K562 (cell line): Measurements from ENCODE around the gene CSRNP3. TPM values are rescaled to one million over a fixed set of nuclear protein-coding genes. Genes with fewer than 3 reads are reported as not detected.

Experiments used
- ATAC-seq: fragments of 200-7000 bp; cut with Tn5 transposase; 3 replicates; pipeline ENCODE4 v1.9.1; 2020; ENCODE audit warnings: moderate library complexity
- BruUV-seq: library from RNA; stranded (reverse); fragments of 400-500 nt; replicated peaks from 2 replicates; lab custom pipeline; 2021; lab: Mats Ljungman, UMichigan
- CTCF ChIA-PET: fragments of 300-600 bp; formaldehyde crosslinking; extraction: SDS; loops from one replicate; lab custom pipeline; 2021; ENCODE audit warnings: low intra/inter-chr PET ratio; lab: Yijun Ruan, JAX
- POLR2A ChIA-PET: fragments of 300-600, 350-650 bp; sonication (Branson Sonifier 250); formaldehyde crosslinking; extraction: SDS; loops from one replicate; lab custom pipeline; 2021; ENCODE audit warnings: antibody characterized with exemption, inconsistent platforms; lab: Yijun Ruan, JAX
- DNase-seq, 4 experiments: peaks; one replicate each; pipeline versions ENCODE4 v3.0.0 to v3.0.0-alpha.2; 2011 to 2018; ENCODE audit warnings: low spot score in 3 of 4, mixed read lengths in 3 of 4; ENCODE audit errors: extremely low read depth in 1 of 4
- FAIRE-seq: peaks from 2 replicates; lab custom pipeline; 2011; peaks lifted over from hg19 to GRCh38; lab: Jason Lieb, UNC
- H2AFZ ChIP-seq: 2 replicates; pipeline ENCODE4 v1.6.0; 2011; ENCODE audit warnings: low read depth, low read length, control low read depth, inconsistent platforms
- H3K27ac ChIP-seq: fragments of 200-600 bp; 3 replicates; pipeline ENCODE4 v1.8.0; 2011; ENCODE audit warnings: low read depth, mild to moderate bottlenecking, control low read depth, inconsistent platforms, low read length, moderate library complexity, mixed read lengths; ENCODE audit errors: extremely low read depth
- H3K27me3 ChIP-seq, 2 experiments: fragments of 300-600 bp in 1 of 2; 2 replicates in 1 of 2; 3 replicates in 1 of 2; pipeline versions ENCODE4 v1.6.0 to v1.8.0; 2011; ENCODE audit warnings: inconsistent platforms in 2 of 2, low read length in 2 of 2, mild to moderate bottlenecking in 1 of 2, mixed read lengths in 1 of 2, moderate library complexity in 1 of 2; ENCODE audit not compliant: control insufficient read depth in 2 of 2, insufficient read depth in 2 of 2
- H3K36me3 ChIP-seq: fragments of 300-600 bp; 3 replicates; pipeline ENCODE4 v1.8.0; 2011; ENCODE audit warnings: mild to moderate bottlenecking, low read length, inconsistent platforms; ENCODE audit not compliant: control insufficient read depth, insufficient read depth
- H3K4me1 ChIP-seq, 2 experiments: fragments of 200-600 bp in 1 of 2; replicated peaks in 1 of 2; 2 replicates in 1 of 2; 3 replicates in 1 of 2; pipeline versions ENCODE4 v1.5.1 to v1.8.0; 2011; ENCODE audit warnings: inconsistent platforms in 2 of 2, low read length in 2 of 2, mild to moderate bottlenecking in 1 of 2, mixed read lengths in 1 of 2, moderate library complexity in 1 of 2; ENCODE audit not compliant: control insufficient read depth in 2 of 2, insufficient read depth in 2 of 2
- H3K4me2 ChIP-seq: 2 replicates; pipeline ENCODE4 v1.6.1; 2011; ENCODE audit warnings: low read length, control low read depth, inconsistent platforms, mixed read lengths; ENCODE audit not compliant: insufficient read depth
- H3K4me3 ChIP-seq: fragments of 200-600 bp; sonication (generic), shearing (Covaris generic); 2 replicates; pipeline ENCODE4 v1.5.1; 2016; ENCODE audit warnings: control low read depth, inconsistent platforms
- H3K79me2 ChIP-seq: fragments of 200-600 bp; 3 replicates; pipeline ENCODE4 v1.8.0; 2011; ENCODE audit warnings: low read length, inconsistent platforms; ENCODE audit not compliant: control insufficient read depth, insufficient read depth
- H3K9ac ChIP-seq, 2 experiments: 2 replicates each; pipeline versions ENCODE4 v1.6.0 to v1.6.1; 2011; ENCODE audit warnings: low read depth in 2 of 2, low read length in 2 of 2, control low read depth in 1 of 2, inconsistent platforms in 1 of 2, mild to moderate bottlenecking in 1 of 2, mixed read lengths in 1 of 2; ENCODE audit not compliant: insufficient read depth in 1 of 2
- H3K9me1 ChIP-seq: one replicate; pipeline ENCODE4 v1.6.0; 2011; ENCODE audit warnings: inconsistent platforms, mild to moderate bottlenecking, low read length, moderate library complexity; ENCODE audit not compliant: control insufficient read depth, insufficient read depth
- H3K9me3 ChIP-seq: replicated peaks from 2 replicates; pipeline ENCODE4 v1.5.1; 2011; ENCODE audit warnings: low read depth, low read length, inconsistent platforms; ENCODE audit not compliant: control insufficient read depth, insufficient read depth
- H4K20me1 ChIP-seq: replicated peaks from 2 replicates; pipeline ENCODE4 v1.6.1; 2011; ENCODE audit warnings: low read length, inconsistent platforms, mixed read lengths; ENCODE audit not compliant: control insufficient read depth, insufficient read depth
- BCOR ChIP-seq: fragments of 450-650 bp; IDR thresholded peaks from 2 replicates; pipeline ENCODE4 v1.6.1; 2016
- BRCA1 ChIP-seq, 2 experiments: fragments of 450-650 bp in 1 of 2; sonication (generic) in 1 of 2; formaldehyde crosslinking in 1 of 2; IDR thresholded peaks; 2 replicates each; pipeline versions ENCODE4 v1.5.0 to v1.6.1; 2017 to 2020; ENCODE audit warnings: mild to moderate bottlenecking in 1 of 2, missing genetic modification reagents in 1 of 2
- ELK1 ChIP-seq: sonication (generic); formaldehyde crosslinking; IDR thresholded peaks from 2 replicates; pipeline ENCODE4 v1.8.1; 2022; ENCODE audit warnings: missing genetic modification reagents
- HSF4 ChIP-seq: fragments of 250-450 bp; sonication (Bioruptor Pico); IDR thresholded peaks from 2 replicates; pipeline ENCODE4 v2.1.2; 2022; ENCODE audit warnings: mild to moderate bottlenecking, moderate library complexity, borderline replicate concordance
- MAFK ChIP-seq: IDR thresholded peaks from 2 replicates; pipeline ENCODE4 v1.6.1; 2011; ENCODE audit warnings: low read length, improper control_type of control experiment
- MXI1 ChIP-seq: IDR thresholded peaks from 2 replicates; pipeline ENCODE4 v1.6.1; 2011; ENCODE audit warnings: low read depth, mild to moderate bottlenecking, improper control_type of control experiment, low read length
- RB1 ChIP-seq: fragments of 450-650 bp; IDR thresholded peaks from 2 replicates; pipeline ENCODE4 v1.6.1; 2017; ENCODE audit warnings: low read depth, mild to moderate bottlenecking
- SRSF9 ChIP-seq: fragments of 200-400 bp; formaldehyde crosslinking; IDR thresholded peaks from 2 replicates; pipeline ENCODE4 v1.6.1; 2017; ENCODE audit warnings: low read depth, low read length, borderline replicate concordance
- TAF15 ChIP-seq: fragments of 200-400 bp; formaldehyde crosslinking; IDR thresholded peaks from 2 replicates; pipeline ENCODE4 v1.6.1; 2017; ENCODE audit warnings: mild to moderate bottlenecking, low read depth, low read length, moderate library complexity
- ZBTB12 ChIP-seq: fragments of 250-450 bp; sonication (Bioruptor Pico); IDR thresholded peaks from 2 replicates; pipeline ENCODE4 v1.4.0; 2020
- ZKSCAN1 ChIP-seq: fragments of 150-350 bp; IDR thresholded peaks from 2 replicates; pipeline ENCODE4 v1.6.1; 2016; ENCODE audit warnings: low read depth, low read length
- ZNF354B ChIP-seq: fragments of 250-450 bp; sonication (Bioruptor Pico); IDR thresholded peaks from 2 replicates; pipeline ENCODE4 v1.4.0; 2020
- WGBS: fragments of 100-300 bp; shearing (Covaris generic); methylation state at CpG from one replicate; pipeline ENCODE4 v1.1.6; 2016; ENCODE audit warnings: low coverage, mixed read lengths; ENCODE audit not compliant: insufficient coverage; ENCODE audit errors: missing lambda C conversion rate; 5-methylcytosine and 5-hydroxymethylcytosine counted together
- in situ Hi-C: fragments of 300-500 bp; cut with MboI; formaldehyde crosslinking; loops from 4 replicates; pipeline ENCODE4 v1.15.0; 2018; ENCODE audit warnings: inconsistent platforms, mixed read lengths
- intact Hi-C: fragments of 100-400 bp; cut with micrococcal nuclease; formaldehyde crosslinking; loops from 2 replicates; pipeline ENCODE4 v1.14.2; 2022
- polyA plus RNA-seq, 8 experiments: library from polyadenylated mRNA; depleted of rRNA in 4 of 8; stranded (reverse) in 5 of 8; unstranded in 3 of 8; fragments of >200 nt; fragmentation: Nextera tagmentation in 2 of 8; fragmentation: Illumina TruSeq in 1 of 8; extraction: Ambion mirVana in 2 of 8; extraction: Trizol in 1 of 8; gene quantifications; 2 replicates each; pipeline versions ENCODE4 v1.2.1 to v1.2.3, GENCODE V29; 2011 to 2014; ENCODE audit warnings: inconsistent platforms in 1 of 8, missing spikeins in 1 of 8
- total RNA-seq, 7 experiments: library from RNA; depleted of rRNA in 6 of 7; stranded (reverse); fragments of >200 nt in 6 of 7; fragmentation: Illumina TruSeq in 2 of 7; extraction: Trizol in 2 of 7; gene quantifications; 2 replicates each; pipeline versions ENCODE4 v1.2.1 to v1.2.3, GENCODE V29; 2011 to 2021; ENCODE audit warnings: low replicate concordance in 1 of 7

CSRNP3 gene
- total and polyA plus RNA-seq, 9 of the 15 experiments (the other 6 are each of a cell fraction or from before 2014, with no cell fraction given): not detected

- TF ChIP-seq ZBTB12 (CRISPR knock-in tag): no peak
These were observed 160.7 kb downstream of the CSRNP3 start (continued) for GRCh38 chr2:165630236-165630635.

- Histone ChIP-seq H3K9me3 (no peaks in the 10 kb centered on the region), H2AFZ (no peak overlapping the region), H3K36me3 (no peaks in the 10 kb centered on the region), H3K27ac (no peak overlapping the region), H3K9ac (no peak overlapping the region), H3K9me1 (no peaks in the 10 kb centered on the region), H4K20me1 (no peaks in the 10 kb centered on the region), H3K4me3 (no peak overlapping the region), H3K79me2 (no peaks in the 10 kb centered on the region), H3K4me2 (no peak overlapping the region), H3K27me3 (no peaks in the 10 kb centered on the region), H3K4me1 (no peaks in the 10 kb centered on the region)
- CTCF ChIA-PET: no interaction called here
- DNase-seq: no peak
- no peak for ATAC-seq
- TF ChIP-seq BRCA1 (IDR thresholded peaks at IDR 0.05) (no peak), BRCA1 (CRISPR knock-in tag; IDR thresholded peaks at IDR 0.05) (no peak), MAFK (no peak), TAF15 (no peak), ELK1 (no peak), ZKSCAN1 (no peak), HSF4 (no peak), ZNF354B (CRISPR knock-in tag) (no peak), BCOR (no peak), RB1 (no peak), MXI1 (no peak), SRSF9 (no peak)
- POLR2A ChIA-PET: no interaction called here
- intact Hi-C loops (no loop called here), in situ Hi-C loops (no loop called here)
- BruUV-seq: no TSS peak
- 3% methylated on average over 4 of the region's 4 CpGs for WGBS
- FAIRE-seq: no peak
These were observed 161.6 kb downstream of the CSRNP3 start for GRCh38 chr2:165631089-165631488.
